ENCODE results near the gene SETD3. TPM values are rescaled to one million over a fixed set of nuclear protein-coding genes. Genes with fewer than 3 reads are reported as not detected.

The SETD3 gene
- total RNA-seq, 1 donor from 2014 or later = 53.7 TPM

Other genes with a start within 250 kb of the SETD3 start
- gene BCL11B, start 208.7 kb downstream of the SETD3 start, total RNA-seq = 34.1 and 34.9 TPM in 2 replicates
- 77.8 and 80.4 TPM in 2 replicates for gene CCNK, start 550 bp upstream of the SETD3 start, total RNA-seq
- gene CCDC85C, start 123.3 kb upstream of the SETD3 start, total RNA-seq = 7.1 and 7.3 TPM in 2 replicates
- gene HHIPL1, start 164.3 kb upstream of the SETD3 start, total RNA-seq = not detected in 2 replicates
- not detected in 2 replicates for gene CYP46A1, start 203.4 kb upstream of the SETD3 start, total RNA-seq

Data from activated T-helper 2 cell treated with anti-CD3 and anti-CD28 coated beads, Interferon-gamma antibody, Interleukin-2, Interleukin-4, amounts not matched to agents 10 μg/mL and 5 μg/mL and 100 μg/mL, durations not matched to agents 14 hours and 24 hours and 36 hours (primary cell).